ENCODE results near the gene ADAMTS16. TPM values are rescaled to one million over a fixed set of nuclear protein-coding genes. Genes with fewer than 3 reads are reported as not detected.

ADAMTS16 gene
- total RNA-seq, 2 donors from 2014 or later = not detected

GRCh38 chr5:5188376-5189050 is 48.4 kb downstream of the ADAMTS16 start:
- H3K9me3 Mint-ChIP-seq = no peaks in the 10 kb centered on the region
- peaks cover 9% of the 10 kb centered on the region for H3K27me3 Mint-ChIP-seq
- ATAC-seq (replicated peaks) = no peak

GRCh38 chr5:5189051-5189430 is 48.9 kb downstream of the ADAMTS16 start:
- Mint-ChIP-seq H3K9me3 (no peaks in the 10 kb centered on the region), H3K27me3 (peaks cover 6% of the 10 kb centered on the region), H3K36me3 (ENCODE audit: low read depth) (no peaks in the 10 kb centered on the region), H3K4me1 (no peaks in the 10 kb centered on the region), H3K27ac (no peak overlapping the region), H3K4me3 (no peak overlapping the region)
- no peak for ATAC-seq (replicated peaks)

More at GRCh38 chr5:5188376-5189050, 48.4 kb downstream of the ADAMTS16 start:
- Mint-ChIP-seq H3K27ac (no peak overlapping the region), H3K4me1 (peaks cover 2% of the 10 kb centered on the region), H3K36me3 (ENCODE audit: low read depth) (no peaks in the 10 kb centered on the region), H3K4me3 (no peak overlapping the region)

- no peak overlapping the region for H3K4me3 Mint-ChIP-seq
- peaks cover 6% of the 10 kb centered on the region for H3K27me3 Mint-ChIP-seq
- no peak overlapping the region for H3K27ac Mint-ChIP-seq
- no peaks in the 10 kb centered on the region for H3K4me1 Mint-ChIP-seq
- no peaks in the 10 kb centered on the region for H3K36me3 Mint-ChIP-seq (ENCODE audit: low read depth)
- no peak for ATAC-seq (replicated peaks)
- H3K9me3 Mint-ChIP-seq = no peaks in the 10 kb centered on the region
Measured at GRCh38 chr5:5191906-5192305, 51.8 kb downstream of the ADAMTS16 start.

GRCh38 chr5:5192681-5193080 is 52.6 kb downstream of the ADAMTS16 start:
- Mint-ChIP-seq H3K27ac (no peak overlapping the region), H3K4me1 (no peaks in the 10 kb centered on the region), H3K27me3 (no peaks in the 10 kb centered on the region), H3K36me3 (ENCODE audit: low read depth) (no peaks in the 10 kb centered on the region), H3K9me3 (no peaks in the 10 kb centered on the region), H3K4me3 (no peak overlapping the region)
- no peak for ATAC-seq (replicated peaks)

- Mint-ChIP-seq H3K36me3 (ENCODE audit: low read depth) (no peaks in the 10 kb centered on the region), H3K27ac (no peak overlapping the region), H3K9me3 (no peaks in the 10 kb centered on the region), H3K4me3 (no peak overlapping the region), H3K4me1 (no peaks in the 10 kb centered on the region), H3K27me3 (no peaks in the 10 kb centered on the region)
- no peak for ATAC-seq (replicated peaks)
Measured at GRCh38 chr5:5195128-5195918, 55.2 kb downstream of the ADAMTS16 start.

- Mint-ChIP-seq H3K4me3 (no peak overlapping the region), H3K27me3 (no peaks in the 10 kb centered on the region), H3K4me1 (no peaks in the 10 kb centered on the region), H3K27ac (no peak overlapping the region), H3K36me3 (ENCODE audit: low read depth) (no peaks in the 10 kb centered on the region), H3K9me3 (no peaks in the 10 kb centered on the region)
- ATAC-seq (replicated peaks) = no peak
Measured at GRCh38 chr5:5198135-5198534, 58.0 kb downstream of the ADAMTS16 start.

GRCh38 chr5:5198815-5199214 is 58.7 kb downstream of the ADAMTS16 start:
- Mint-ChIP-seq H3K27ac (no peak overlapping the region), H3K9me3 (no peaks in the 10 kb centered on the region)

GRCh38 chr5:5199495-5199894 is 59.4 kb downstream of the ADAMTS16 start:
- Mint-ChIP-seq H3K9me3 (no peaks in the 10 kb centered on the region), H3K4me1 (no peaks in the 10 kb centered on the region), H3K36me3 (ENCODE audit: low read depth) (no peaks in the 10 kb centered on the region), H3K4me3 (no peak overlapping the region), H3K27me3 (no peaks in the 10 kb centered on the region), H3K27ac (no peak overlapping the region)
- ATAC-seq (replicated peaks) = no peak

More at GRCh38 chr5:5198815-5199214, 58.7 kb downstream of the ADAMTS16 start:
- no peak overlapping the region for H3K4me3 Mint-ChIP-seq
- no peaks in the 10 kb centered on the region for H3K36me3 Mint-ChIP-seq (ENCODE audit: low read depth)
- no peaks in the 10 kb centered on the region for H3K27me3 Mint-ChIP-seq
- H3K4me1 Mint-ChIP-seq = no peaks in the 10 kb centered on the region
- no peak for ATAC-seq (replicated peaks)

- Mint-ChIP-seq H3K4me3 (no peak overlapping the region), H3K36me3 (ENCODE audit: low read depth) (no peaks in the 10 kb centered on the region), H3K27ac (no peak overlapping the region), H3K27me3 (no peaks in the 10 kb centered on the region), H3K9me3 (no peaks in the 10 kb centered on the region), H3K4me1 (no peaks in the 10 kb centered on the region)
- no peak for ATAC-seq (replicated peaks)
Measured at GRCh38 chr5:5200133-5200532, 60.0 kb downstream of the ADAMTS16 start.

GRCh38 chr5:5202321-5202720 is 62.2 kb downstream of the ADAMTS16 start:
- ATAC-seq (replicated peaks) = no peak
- no peaks in the 10 kb centered on the region for H3K36me3 Mint-ChIP-seq (ENCODE audit: low read depth)
- no peaks in the 10 kb centered on the region for H3K4me1 Mint-ChIP-seq
- no peaks in the 10 kb centered on the region for H3K9me3 Mint-ChIP-seq
- no peak overlapping the region for H3K27ac Mint-ChIP-seq
- no peak overlapping the region for H3K4me3 Mint-ChIP-seq
- no peaks in the 10 kb centered on the region for H3K27me3 Mint-ChIP-seq

- H3K9me3 Mint-ChIP-seq = no peaks in the 10 kb centered on the region
- ATAC-seq (replicated peaks) = no peak
- no peaks in the 10 kb centered on the region for H3K4me1 Mint-ChIP-seq
- peaks cover 5% of the 10 kb centered on the region for H3K27me3 Mint-ChIP-seq
- H3K4me3 Mint-ChIP-seq = no peak overlapping the region
- no peak overlapping the region for H3K27ac Mint-ChIP-seq
- no peaks in the 10 kb centered on the region for H3K36me3 Mint-ChIP-seq (ENCODE audit: low read depth)
Measured at GRCh38 chr5:5203451-5203850, 63.3 kb downstream of the ADAMTS16 start.

- no peak overlapping the region for H3K4me3 Mint-ChIP-seq
- H3K27ac Mint-ChIP-seq = no peak overlapping the region
- H3K36me3 Mint-ChIP-seq (ENCODE audit: low read depth) = no peaks in the 10 kb centered on the region
- no peaks in the 10 kb centered on the region for H3K9me3 Mint-ChIP-seq
- H3K4me1 Mint-ChIP-seq = no peaks in the 10 kb centered on the region
- ATAC-seq (replicated peaks) = no peak
- peaks cover 11% of the 10 kb centered on the region for H3K27me3 Mint-ChIP-seq
Measured at GRCh38 chr5:5207828-5208227, 67.7 kb downstream of the ADAMTS16 start.

- H3K36me3 Mint-ChIP-seq (ENCODE audit: low read depth) = no peaks in the 10 kb centered on the region
- H3K27me3 Mint-ChIP-seq = peaks cover 11% of the 10 kb centered on the region
- H3K4me1 Mint-ChIP-seq = no peaks in the 10 kb centered on the region
- no peak for ATAC-seq (replicated peaks)
- no peak overlapping the region for H3K27ac Mint-ChIP-seq
- H3K4me3 Mint-ChIP-seq = no peak overlapping the region
- H3K9me3 Mint-ChIP-seq = no peaks in the 10 kb centered on the region
Measured at GRCh38 chr5:5209089-5209488, 69.0 kb downstream of the ADAMTS16 start.

- Mint-ChIP-seq H3K9me3 (no peaks in the 10 kb centered on the region), H3K27ac (no peak overlapping the region), H3K36me3 (ENCODE audit: low read depth) (no peaks in the 10 kb centered on the region), H3K4me1 (no peaks in the 10 kb centered on the region), H3K27me3 (peaks cover 11% of the 10 kb centered on the region), H3K4me3 (no peak overlapping the region)
- ATAC-seq (replicated peaks) = no peak
Measured at GRCh38 chr5:5209510-5210286, 69.6 kb downstream of the ADAMTS16 start.

- no peaks in the 10 kb centered on the region for H3K4me1 Mint-ChIP-seq
Measured at GRCh38 chr5:5217371-5217770, 77.2 kb downstream of the ADAMTS16 start.

More at GRCh38 chr5:5217371-5217770, 77.2 kb downstream of the ADAMTS16 start:
- Mint-ChIP-seq H3K9me3 (no peaks in the 10 kb centered on the region), H3K4me3 (no peak overlapping the region), H3K27me3 (peaks cover 2% of the 10 kb centered on the region), H3K27ac (no peak overlapping the region), H3K36me3 (ENCODE audit: low read depth) (no peaks in the 10 kb centered on the region)
- no peak for ATAC-seq (replicated peaks)
